C4-2B (cell line): Measurements from ENCODE around the gene RNF31.

ENCODE experiments used
- H3K27ac ChIP-seq: fragments of 450-650 bp; 2 replicates; pipeline ENCODE4 v1.5.1; 2017
- ZFX ChIP-seq: fragments of 450-650 bp; IDR thresholded peaks from 2 replicates; pipeline ENCODE4 v1.6.1; 2017
- TF ChIP-seq, protein P1 (sequence below): fragments of 450-650 bp; conservative IDR thresholded peaks from 2 replicates; pipeline ENCODE4 v1.5.1; 2017; ENCODE audit warnings: mild to moderate bottlenecking

Gene RNF31

DNA sequence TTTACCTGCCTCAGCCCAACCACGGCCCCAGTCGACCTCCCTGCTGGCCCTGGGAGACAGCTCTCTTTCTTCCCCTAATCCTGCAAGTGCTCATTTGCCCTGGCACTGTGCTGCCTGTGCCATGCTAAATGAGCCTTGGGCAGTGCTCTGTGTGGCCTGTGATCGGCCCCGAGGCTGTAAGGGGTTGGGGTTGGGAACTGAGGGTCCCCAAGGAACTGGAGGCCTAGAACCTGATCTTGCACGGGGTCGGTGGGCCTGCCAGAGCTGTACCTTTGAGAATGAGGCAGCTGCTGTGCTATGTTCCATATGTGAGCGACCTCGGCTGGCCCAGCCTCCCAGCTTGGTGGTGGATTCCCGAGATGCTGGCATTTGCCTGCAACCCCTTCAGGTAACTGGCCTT is 2.8 kb downstream of the RNF31 start:
- TF ChIP-seq ZFX = no peak
- TF ChIP-seq, protein P1, sequence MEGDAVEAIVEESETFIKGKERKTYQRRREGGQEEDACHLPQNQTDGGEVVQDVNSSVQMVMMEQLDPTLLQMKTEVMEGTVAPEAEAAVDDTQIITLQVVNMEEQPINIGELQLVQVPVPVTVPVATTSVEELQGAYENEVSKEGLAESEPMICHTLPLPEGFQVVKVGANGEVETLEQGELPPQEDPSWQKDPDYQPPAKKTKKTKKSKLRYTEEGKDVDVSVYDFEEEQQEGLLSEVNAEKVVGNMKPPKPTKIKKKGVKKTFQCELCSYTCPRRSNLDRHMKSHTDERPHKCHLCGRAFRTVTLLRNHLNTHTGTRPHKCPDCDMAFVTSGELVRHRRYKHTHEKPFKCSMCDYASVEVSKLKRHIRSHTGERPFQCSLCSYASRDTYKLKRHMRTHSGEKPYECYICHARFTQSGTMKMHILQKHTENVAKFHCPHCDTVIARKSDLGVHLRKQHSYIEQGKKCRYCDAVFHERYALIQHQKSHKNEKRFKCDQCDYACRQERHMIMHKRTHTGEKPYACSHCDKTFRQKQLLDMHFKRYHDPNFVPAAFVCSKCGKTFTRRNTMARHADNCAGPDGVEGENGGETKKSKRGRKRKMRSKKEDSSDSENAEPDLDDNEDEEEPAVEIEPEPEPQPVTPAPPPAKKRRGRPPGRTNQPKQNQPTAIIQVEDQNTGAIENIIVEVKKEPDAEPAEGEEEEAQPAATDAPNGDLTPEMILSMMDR = no peak
- no peak overlapping the region for H3K27ac ChIP-seq

- no peak overlapping the region for H3K27ac ChIP-seq
- no peak for TF ChIP-seq ZFX
- TF ChIP-seq, protein P1 = no peak
Observed at GRCh38 chr14:24150567-24150966, 3.3 kb downstream of the RNF31 start.

DNA sequence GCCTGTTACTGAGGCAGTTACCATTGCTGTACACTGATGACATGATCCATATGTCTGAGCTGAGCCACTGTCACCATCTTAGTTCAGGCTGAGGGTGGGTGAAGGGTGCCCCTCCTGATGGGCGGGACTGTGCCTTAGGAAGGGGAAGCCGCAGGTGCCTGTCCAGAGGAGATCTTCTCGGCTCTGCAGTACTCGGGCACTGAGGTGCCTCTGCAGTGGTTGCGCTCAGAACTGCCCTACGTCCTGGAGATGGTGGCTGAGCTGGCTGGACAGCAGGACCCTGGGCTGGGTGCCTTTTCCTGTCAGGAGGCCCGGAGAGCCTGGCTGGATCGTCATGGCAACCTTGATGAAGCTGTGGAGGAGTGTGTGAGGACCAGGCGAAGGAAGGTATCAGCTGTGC is 3.7 kb downstream of the RNF31 start:
- no peak overlapping the region for H3K27ac ChIP-seq
- TF ChIP-seq, protein P1 = no peak
- no peak for TF ChIP-seq ZFX

GRCh38 chr14:24151404-24152080 is 4.2 kb downstream of the RNF31 start:
- no peak for TF ChIP-seq ZFX
- TF ChIP-seq, protein P1 = no peak
- H3K27ac ChIP-seq = no peak overlapping the region

DNA sequence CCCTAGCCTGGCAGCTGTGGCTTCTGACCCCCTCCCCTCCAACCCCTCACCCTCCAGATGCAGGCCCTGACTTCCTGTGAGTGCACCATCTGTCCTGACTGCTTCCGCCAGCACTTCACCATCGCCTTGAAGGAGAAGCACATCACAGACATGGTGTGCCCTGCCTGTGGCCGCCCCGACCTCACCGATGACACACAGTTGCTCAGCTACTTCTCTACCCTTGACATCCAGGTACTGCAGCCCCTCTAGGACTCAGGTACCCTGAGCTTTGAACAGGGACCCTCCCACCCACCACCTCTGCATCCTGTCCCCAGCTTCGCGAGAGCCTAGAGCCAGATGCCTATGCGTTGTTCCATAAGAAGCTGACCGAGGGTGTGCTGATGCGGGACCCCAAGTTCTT is 7.8 kb downstream of the RNF31 start:
- TF ChIP-seq, protein P1 = no peak
- TF ChIP-seq ZFX = no peak
- H3K27ac ChIP-seq = no peak overlapping the region

GRCh38 chr14:24156840-24157239 is 9.5 kb downstream of the RNF31 start:
- no peak overlapping the region for H3K27ac ChIP-seq
- TF ChIP-seq, protein P1 = no peak
- TF ChIP-seq ZFX = no peak

- no peak overlapping the region for H3K27ac ChIP-seq
Observed at GRCh38 chr14:24157331-24157730, 10.0 kb downstream of the RNF31 start.

More at GRCh38 chr14:24157331-24157730, 10.0 kb downstream of the RNF31 start:
- TF ChIP-seq ZFX = no peak
- TF ChIP-seq, protein P1 = no peak
